Ascending aorta (tissue), 2 donors: ENCODE measurements around the gene ADCK2. TPM values are rescaled to one million over a fixed set of nuclear protein-coding genes. Genes with fewer than 3 reads are reported as not detected.
"Not testable (repeated sequence)": the region's sequence is repeated elsewhere in the genome, so short reads cannot be mapped to it uniquely, and the experiment has no call there.

Experiments used
- DNase-seq, 2 donors: peaks; one replicate each; pipeline ENCODE4 v3.0.0-alpha.2; 2019; ENCODE audit warnings: low spot score in 2 of 2
- H3K27ac ChIP-seq, 2 donors: fragments of 200-600 bp; sonication (generic); one replicate each; pipeline ENCODE4 v1.5.1; 2016 to 2017; ENCODE audit warnings: mild to moderate bottlenecking in 1 of 2
- H3K27me3 ChIP-seq: fragments of 200-600 bp; sonication (generic); one replicate; pipeline ENCODE4 v1.5.1; 2017
- H3K36me3 ChIP-seq, 2 donors: fragments of 200-600 bp; sonication (generic); one replicate each; pipeline ENCODE4 v1.5.1; 2016
- H3K4me1 ChIP-seq, 2 donors: fragments of 200-600 bp; sonication (generic); one replicate each; pipeline ENCODE4 v1.5.1; 2016 to 2017; ENCODE audit warnings: mild to moderate bottlenecking in 1 of 2
- H3K4me3 ChIP-seq, 2 donors: fragments of 200-600 bp; sonication (generic); one replicate each; pipeline ENCODE4 v1.5.1; 2016 to 2017; ENCODE audit warnings: mild to moderate bottlenecking in 1 of 2
- H3K9me3 ChIP-seq, 2 donors: fragments of 200-600 bp; sonication (generic); one replicate each; pipeline ENCODE4 v1.5.1; 2016
- intact Hi-C: fragments of 100-400 bp; cut with DNase I; formaldehyde crosslinking; loops from one replicate; pipeline ENCODE4 v1.15.1; 2023
- total RNA-seq: library from RNA; depleted of rRNA; stranded (reverse); fragments of >200 nt; gene quantifications from one replicate; pipeline ENCODE4 v1.1.0, GENCODE V29; 2016
- TF ChIP-seq, protein P1 (sequence below), 3 experiments: fragments of 200-600 bp in 2 of 3; fragments of 450-650 bp in 1 of 3; sonication (generic) in 2 of 3; IDR thresholded peaks; one replicate each; pipeline ENCODE4 v1.5.1; 2016 to 2019; ENCODE audit warnings: antibody characterized with exemption in 3 of 3, mild to moderate bottlenecking in 1 of 3, moderate library complexity in 1 of 3

The ADCK2 gene
- total RNA-seq, 1 donor from 2014 or later = 46.1 TPM

DNA sequence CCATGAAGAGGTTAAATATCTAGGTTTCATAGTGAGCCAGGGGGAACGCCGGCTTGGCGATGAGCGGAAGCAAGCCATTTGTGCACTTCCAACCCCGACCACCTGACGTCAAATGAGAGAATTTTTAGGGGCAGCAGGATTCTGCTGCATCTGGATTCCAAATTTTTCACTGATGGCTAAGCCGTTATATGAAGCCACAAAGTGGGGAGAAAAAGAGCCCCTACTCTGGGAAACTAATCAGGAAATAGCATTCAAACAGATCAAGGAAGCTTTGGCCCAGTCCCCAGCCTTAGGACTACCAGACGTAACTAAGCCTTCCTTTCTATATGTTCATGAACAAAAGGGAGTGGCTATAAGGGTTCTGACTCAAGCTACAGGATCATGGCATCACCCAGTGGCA lies 12.9 kb upstream of the ADCK2 start:
- H3K4me3 ChIP-seq = no peak overlapping the region
- no peaks in the 10 kb centered on the region for H3K27me3 ChIP-seq
- H3K27ac ChIP-seq = no peak overlapping the region
- TF ChIP-seq, protein P1, sequence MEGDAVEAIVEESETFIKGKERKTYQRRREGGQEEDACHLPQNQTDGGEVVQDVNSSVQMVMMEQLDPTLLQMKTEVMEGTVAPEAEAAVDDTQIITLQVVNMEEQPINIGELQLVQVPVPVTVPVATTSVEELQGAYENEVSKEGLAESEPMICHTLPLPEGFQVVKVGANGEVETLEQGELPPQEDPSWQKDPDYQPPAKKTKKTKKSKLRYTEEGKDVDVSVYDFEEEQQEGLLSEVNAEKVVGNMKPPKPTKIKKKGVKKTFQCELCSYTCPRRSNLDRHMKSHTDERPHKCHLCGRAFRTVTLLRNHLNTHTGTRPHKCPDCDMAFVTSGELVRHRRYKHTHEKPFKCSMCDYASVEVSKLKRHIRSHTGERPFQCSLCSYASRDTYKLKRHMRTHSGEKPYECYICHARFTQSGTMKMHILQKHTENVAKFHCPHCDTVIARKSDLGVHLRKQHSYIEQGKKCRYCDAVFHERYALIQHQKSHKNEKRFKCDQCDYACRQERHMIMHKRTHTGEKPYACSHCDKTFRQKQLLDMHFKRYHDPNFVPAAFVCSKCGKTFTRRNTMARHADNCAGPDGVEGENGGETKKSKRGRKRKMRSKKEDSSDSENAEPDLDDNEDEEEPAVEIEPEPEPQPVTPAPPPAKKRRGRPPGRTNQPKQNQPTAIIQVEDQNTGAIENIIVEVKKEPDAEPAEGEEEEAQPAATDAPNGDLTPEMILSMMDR (IDR thresholded peaks at IDR 0.05) = no peak
- DNase-seq = no peak
- no peaks in the 10 kb centered on the region for H3K36me3 ChIP-seq
- H3K9me3 ChIP-seq = no peaks in the 10 kb centered on the region
- intact Hi-C loops = no loop called here
- no peaks in the 10 kb centered on the region for H3K4me1 ChIP-seq

DNA sequence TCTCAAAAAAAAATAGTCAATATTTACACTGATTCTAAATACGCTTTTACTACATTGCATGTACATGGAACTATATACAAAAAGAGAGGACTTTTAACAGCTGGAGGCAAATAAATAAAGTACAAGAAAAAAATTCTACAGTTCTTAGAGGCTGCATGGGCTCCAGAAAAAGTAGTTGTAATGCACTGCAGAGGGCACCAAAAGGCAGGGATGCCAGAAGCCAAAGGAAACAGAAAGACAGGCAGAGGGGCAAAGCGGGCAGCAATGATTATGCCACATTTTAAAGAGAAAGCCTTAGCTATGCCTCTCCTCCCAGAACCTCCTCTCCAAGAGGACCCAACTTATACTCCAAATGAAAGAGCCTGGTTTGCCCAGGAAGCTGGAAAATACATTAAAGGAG lies 11.6 kb upstream of the ADCK2 start:
- H3K4me3 ChIP-seq = no peak overlapping the region
- H3K9me3 ChIP-seq = no peaks in the 10 kb centered on the region
- no peak for DNase-seq
- no peaks in the 10 kb centered on the region for H3K36me3 ChIP-seq
- TF ChIP-seq, protein P1 (IDR thresholded peaks at IDR 0.05) = no peak
- no peak overlapping the region for H3K27ac ChIP-seq
- no peaks in the 10 kb centered on the region for H3K4me1 ChIP-seq
- intact Hi-C loops = no loop called here
- no peaks in the 10 kb centered on the region for H3K27me3 ChIP-seq

DNA sequence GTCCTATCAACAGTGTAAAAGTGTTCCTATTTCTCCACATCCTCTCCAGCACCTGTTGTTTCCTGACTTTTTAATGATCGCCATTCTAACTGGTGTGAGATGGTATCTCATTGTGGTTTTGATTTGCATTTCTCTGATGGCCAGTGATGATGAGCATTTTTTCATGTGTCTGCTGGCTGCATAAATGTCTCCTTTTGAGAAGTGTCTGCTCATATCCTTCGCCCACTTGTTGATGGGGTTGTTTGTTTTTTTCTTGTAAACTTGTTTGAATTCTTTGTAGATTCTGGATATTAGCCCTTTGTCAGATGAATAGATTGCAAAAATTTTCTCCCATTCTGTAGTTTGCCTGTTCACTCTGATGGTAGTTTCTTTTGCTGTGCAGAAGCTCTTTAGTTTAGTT lies 9.8 kb upstream of the ADCK2 start:
- intact Hi-C loops = not testable (repeated sequence)

DNA sequence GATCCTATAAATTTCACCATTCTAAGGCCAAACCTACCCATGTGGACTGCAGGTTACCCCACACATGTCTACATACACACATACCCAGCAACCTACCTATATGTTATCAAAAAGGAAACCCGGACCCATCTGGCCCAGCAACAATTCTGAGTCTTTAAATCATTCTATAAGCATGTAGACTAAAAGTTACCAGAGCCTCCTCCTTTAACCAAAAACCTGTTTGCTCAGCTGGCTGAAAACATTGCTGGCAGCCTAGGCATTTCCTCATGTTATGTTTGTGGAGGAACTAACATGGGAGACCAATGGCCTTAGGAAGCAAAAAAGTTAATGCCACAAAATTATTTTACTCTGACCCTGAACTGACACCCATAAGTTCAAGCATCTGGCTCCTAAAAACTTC lies 5.3 kb upstream of the ADCK2 start:
- no peaks in the 10 kb centered on the region for H3K4me1 ChIP-seq
- no peak overlapping the region for H3K27ac ChIP-seq
- H3K27me3 ChIP-seq = no peaks in the 10 kb centered on the region
- intact Hi-C loops = no loop called here
- H3K9me3 ChIP-seq = no peaks in the 10 kb centered on the region
- no peak for DNase-seq
- no peaks in the 10 kb centered on the region for H3K36me3 ChIP-seq
- TF ChIP-seq, protein P1 (IDR thresholded peaks at IDR 0.05) = no peak
- no peak overlapping the region for H3K4me3 ChIP-seq

More for the DNA sequence above, 9.8 kb upstream of the ADCK2 start:
- not testable (repeated sequence) for H3K9me3 ChIP-seq, DNase-seq, H3K4me3 ChIP-seq, H3K27me3 ChIP-seq, H3K27ac ChIP-seq, H3K4me1 ChIP-seq, H3K36me3 ChIP-seq

DNA sequence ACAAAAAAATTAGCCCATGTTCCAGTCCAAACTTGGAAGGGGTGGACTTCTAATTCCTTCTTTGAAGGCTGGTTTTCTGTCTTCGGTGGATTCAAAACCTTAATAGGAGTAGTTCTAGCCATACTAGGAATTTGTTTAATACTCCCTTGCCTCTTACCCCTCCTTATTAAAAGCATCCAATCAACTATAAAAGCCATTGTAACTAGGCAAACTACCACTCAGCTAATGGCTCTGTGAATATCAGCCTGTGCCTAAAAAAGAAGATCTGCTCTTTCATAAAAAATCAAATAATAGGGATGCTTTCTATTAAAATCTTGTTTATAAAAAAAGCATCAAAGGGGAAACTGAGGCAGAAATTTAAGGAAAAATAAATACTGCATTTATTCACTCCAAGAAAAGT lies 4.1 kb upstream of the ADCK2 start:
- intact Hi-C loops = no loop called here
- no peaks in the 10 kb centered on the region for H3K36me3 ChIP-seq
- no peak for DNase-seq
- no peaks in the 10 kb centered on the region for H3K27me3 ChIP-seq
- H3K4me3 ChIP-seq = no peak overlapping the region
- TF ChIP-seq, protein P1 (IDR thresholded peaks at IDR 0.05) = no peak
- peaks cover 0 to under 1% of the 10 kb centered on the region in 2 donors for H3K4me1 ChIP-seq
- no peaks in the 10 kb centered on the region for H3K9me3 ChIP-seq
- no peak overlapping the region for H3K27ac ChIP-seq

DNA sequence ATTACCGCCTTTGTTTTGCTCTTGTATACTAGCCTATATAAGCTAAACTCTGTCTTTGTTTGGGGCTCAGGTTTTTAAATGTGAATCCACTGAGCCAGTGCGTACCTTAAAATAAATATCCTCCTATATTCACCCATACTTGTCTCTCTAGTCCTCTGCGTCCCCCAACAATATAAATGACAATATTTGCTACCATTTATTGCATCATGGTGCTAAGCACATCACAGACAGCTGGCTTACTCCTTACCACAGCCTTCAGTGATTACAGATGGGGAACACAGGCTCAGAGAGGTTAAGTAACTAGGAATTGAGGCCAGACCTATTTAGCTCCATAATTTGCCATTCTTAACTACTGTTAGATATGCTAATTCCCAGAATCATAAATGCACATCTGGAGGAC lies 3.4 kb upstream of the ADCK2 start:
- TF ChIP-seq, protein P1 (IDR thresholded peaks at IDR 0.05) = no peak
- no peaks in the 10 kb centered on the region for H3K36me3 ChIP-seq
- H3K9me3 ChIP-seq = no peaks in the 10 kb centered on the region
- no peak overlapping the region for H3K4me3 ChIP-seq
- H3K4me1 ChIP-seq = peaks cover 0 to 6% of the 10 kb centered on the region in 2 donors
- no peak overlapping the region for H3K27ac ChIP-seq
- H3K27me3 ChIP-seq = no peaks in the 10 kb centered on the region
- no peak for DNase-seq
- intact Hi-C loops = no loop called here

DNA sequence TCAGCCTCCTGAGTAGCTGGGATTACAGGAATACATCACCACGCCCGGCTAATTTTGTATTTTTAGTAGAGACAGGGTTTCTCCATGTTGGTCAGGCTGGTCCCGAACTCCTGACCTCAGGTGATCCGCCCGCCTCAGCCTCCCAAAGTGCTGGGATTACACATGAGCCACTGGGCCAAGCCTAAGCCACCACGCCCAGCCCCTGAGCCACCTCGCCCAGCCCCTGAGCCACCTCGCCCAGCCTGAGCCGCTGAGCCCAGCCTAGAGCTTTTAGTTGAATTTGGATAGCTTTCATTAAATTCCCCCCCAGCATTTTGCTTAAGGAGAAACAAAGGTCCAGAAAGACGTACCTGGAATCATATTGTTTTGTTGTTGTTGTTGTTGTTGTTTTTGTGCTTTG lies 2.9 kb upstream of the ADCK2 start:
- not testable (repeated sequence) for H3K36me3 ChIP-seq, H3K27ac ChIP-seq, H3K27me3 ChIP-seq, H3K9me3 ChIP-seq, DNase-seq, H3K4me3 ChIP-seq
- intact Hi-C loops = loop anchor here (5.0 kb wide), 1 partner anchor 273 kb away; the partner anchor contains the start of gene SLC37A3
- H3K4me1 ChIP-seq = peaks cover 0 to 11% of the 10 kb centered on the region in 2 donors
